SH-SY5Y (cell line): ENCODE data around the gene FKBP6.

Source experiments
- GATA2 ChIP-seq: IDR thresholded peaks from 2 replicates; pipeline ENCODE4 v1.6.1; 2011; ENCODE audit warnings: mild to moderate bottlenecking, low read depth, low read length
- GATA3 ChIP-seq: IDR thresholded peaks from 2 replicates; pipeline ENCODE4 v1.6.1; 2011; ENCODE audit warnings: low read depth, mild to moderate bottlenecking, low read length, moderate library complexity

- no peak for TF ChIP-seq GATA2
- TF ChIP-seq GATA3: no peak
Measured at GRCh38 chr7:73345538-73345937, 17.6 kb downstream of the FKBP6 start.
